Vagina (tissue), 2 donors: ENCODE measurements around the gene SLC16A1. TPM values are rescaled to one million over a fixed set of nuclear protein-coding genes. Genes with fewer than 3 reads are reported as not detected.

Source experiments
- DNase-seq, 2 donors: peaks; one replicate each; pipeline ENCODE4 v3.0.0-alpha.2; 2017; ENCODE audit errors: extremely low spot score in 2 of 2
- H3K27ac ChIP-seq: fragments of 200-600 bp; sonication (generic); one replicate; pipeline ENCODE4 v1.5.1; 2019
- H3K27me3 ChIP-seq: fragments of 200-600 bp; sonication (generic); one replicate; pipeline ENCODE4 v1.5.1; 2019
- H3K36me3 ChIP-seq, 2 donors: fragments of 200-600 bp; sonication (generic); one replicate each; pipeline ENCODE4 v1.5.1; 2017 to 2019
- H3K4me1 ChIP-seq: fragments of 200-600 bp; sonication (generic); one replicate; pipeline ENCODE4 v1.5.1; 2019
- H3K4me3 ChIP-seq, 2 donors: fragments of 200-600 bp; sonication (generic); 1 replicate in 1 of 2; 2 replicates in 1 of 2; pipeline ENCODE4 v1.5.1; 2016 to 2019
- H3K9me3 ChIP-seq: fragments of 200-600 bp; sonication (generic); one replicate; pipeline ENCODE4 v1.5.1; 2019
- POLR2A ChIP-seq, 2 donors: fragments of 450-650 bp; IDR thresholded peaks; one replicate each; pipeline ENCODE4 v1.6.1; 2017; ENCODE audit warnings: antibody characterized with exemption in 2 of 2, mild to moderate bottlenecking in 2 of 2, moderate library complexity in 2 of 2
- POLR2AphosphoS5 ChIP-seq, 2 donors: sonication (generic); formaldehyde crosslinking; IDR thresholded peaks; one replicate each; pipeline ENCODE4 v1.9.0; 2017; ENCODE audit warnings: antibody characterized with exemption in 2 of 2, mild to moderate bottlenecking in 2 of 2, low read depth in 1 of 2; ENCODE audit not compliant: insufficient read depth in 1 of 2
- intact Hi-C: fragments of 100-400 bp; cut with DNase I; formaldehyde crosslinking; loops from one replicate; pipeline ENCODE4 v1.15.1; 2023
- small RNA-seq: library from RNA; depleted of rRNA; stranded (forward); fragments of <200 nt; gene quantifications from one replicate; pipeline ENCODE3, GENCODE V24; 2016
- total RNA-seq: library from RNA; depleted of rRNA; stranded (reverse); fragments of >200 nt; gene quantifications from one replicate; pipeline ENCODE4 v1.2.3, GENCODE V29; 2016
- TF ChIP-seq, protein P1 (sequence below), 3 experiments: fragments of 450-650 bp in 2 of 3; fragments of 200-600 bp in 1 of 3; sonication (generic) in 1 of 3; IDR thresholded peaks; one replicate each; pipeline ENCODE4 v1.5.1; 2017 to 2019; ENCODE audit warnings: antibody characterized with exemption in 3 of 3, mild to moderate bottlenecking in 2 of 3, moderate library complexity in 2 of 3

The SLC16A1 gene
- total RNA-seq, 1 donor from 2014 or later, result 12.8 TPM

GRCh38 chr1:112866151-112866550 is 89.8 kb downstream of the SLC16A1 start:
- H3K27ac ChIP-seq, result no peak overlapping the region
- TF ChIP-seq, protein P1, sequence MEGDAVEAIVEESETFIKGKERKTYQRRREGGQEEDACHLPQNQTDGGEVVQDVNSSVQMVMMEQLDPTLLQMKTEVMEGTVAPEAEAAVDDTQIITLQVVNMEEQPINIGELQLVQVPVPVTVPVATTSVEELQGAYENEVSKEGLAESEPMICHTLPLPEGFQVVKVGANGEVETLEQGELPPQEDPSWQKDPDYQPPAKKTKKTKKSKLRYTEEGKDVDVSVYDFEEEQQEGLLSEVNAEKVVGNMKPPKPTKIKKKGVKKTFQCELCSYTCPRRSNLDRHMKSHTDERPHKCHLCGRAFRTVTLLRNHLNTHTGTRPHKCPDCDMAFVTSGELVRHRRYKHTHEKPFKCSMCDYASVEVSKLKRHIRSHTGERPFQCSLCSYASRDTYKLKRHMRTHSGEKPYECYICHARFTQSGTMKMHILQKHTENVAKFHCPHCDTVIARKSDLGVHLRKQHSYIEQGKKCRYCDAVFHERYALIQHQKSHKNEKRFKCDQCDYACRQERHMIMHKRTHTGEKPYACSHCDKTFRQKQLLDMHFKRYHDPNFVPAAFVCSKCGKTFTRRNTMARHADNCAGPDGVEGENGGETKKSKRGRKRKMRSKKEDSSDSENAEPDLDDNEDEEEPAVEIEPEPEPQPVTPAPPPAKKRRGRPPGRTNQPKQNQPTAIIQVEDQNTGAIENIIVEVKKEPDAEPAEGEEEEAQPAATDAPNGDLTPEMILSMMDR (IDR thresholded peaks at IDR 0.05), result no peak
- TF ChIP-seq POLR2AphosphoS5 (IDR thresholded peaks at IDR 0.05; ENCODE audit: insufficient read depth in 1 of 2, low read depth in 1 of 2) (no peak), POLR2A (IDR thresholded peaks at IDR 0.05) (no peak)
- no peak for DNase-seq
- intact Hi-C loops, result no loop called here
- H3K4me3 ChIP-seq, result no peak overlapping the region
- no peaks in the 10 kb centered on the region for H3K4me1 ChIP-seq
- H3K36me3 ChIP-seq, result no peaks in the 10 kb centered on the region
- H3K27me3 ChIP-seq, result no peaks in the 10 kb centered on the region
- no peaks in the 10 kb centered on the region for H3K9me3 ChIP-seq

GRCh38 chr1:112862753-112863426 is 93.1 kb downstream of the SLC16A1 start:
- no peak for TF ChIP-seq POLR2AphosphoS5 (IDR thresholded peaks at IDR 0.05; ENCODE audit: insufficient read depth in 1 of 2, low read depth in 1 of 2)
- TF ChIP-seq POLR2A (IDR thresholded peaks at IDR 0.05), result no peak
- TF ChIP-seq, protein P1 (IDR thresholded peaks at IDR 0.05), result no peak
- H3K4me1 ChIP-seq, result no peaks in the 10 kb centered on the region
- DNase-seq, result no peak
- no peak overlapping the region for H3K27ac ChIP-seq
- no peaks in the 10 kb centered on the region for H3K36me3 ChIP-seq
- no peaks in the 10 kb centered on the region for H3K27me3 ChIP-seq
- H3K4me3 ChIP-seq, result no peak overlapping the region
- no peaks in the 10 kb centered on the region for H3K9me3 ChIP-seq
- intact Hi-C loops, result no loop called here

Small RNA genes lying within 50 kb of the gene (small RNA-seq; reads per million reads assigned to genes)
- not detected for gene AL390729.2

Other genes starting within 250 kb of the SLC16A1 start
- gene RHOC, start 249.1 kb downstream of the SLC16A1 start, total RNA-seq, result 251 TPM
- 7.9 TPM for gene PPM1J, start 240.9 kb downstream of the SLC16A1 start, total RNA-seq
- 43.0 TPM for gene LRIG2, start 117.0 kb upstream of the SLC16A1 start, total RNA-seq